Right atrium auricular region (tissue), 2 donors: Measurements from ENCODE around the gene LAMA5. TPM values are rescaled to one million over a fixed set of nuclear protein-coding genes. Genes with fewer than 3 reads are reported as not detected.

Source experiments
- DNase-seq: peaks from one replicate; pipeline ENCODE4 v3.0.0-alpha.2; 2019; ENCODE audit warnings: low spot score
- H3K27ac ChIP-seq, 2 donors: fragments of 200-600 bp; sonication (generic); 1 replicate in 1 of 2; 2 replicates in 1 of 2; pipeline ENCODE4 v1.5.1; 2016 to 2019
- H3K27me3 ChIP-seq, 2 donors: fragments of 200-600 bp; sonication (generic); one replicate each; pipeline versions ENCODE4 v1.5.1 to v1.6.0; 2017 to 2019
- H3K36me3 ChIP-seq: fragments of 200-600 bp; sonication (generic); one replicate; pipeline ENCODE4 v1.5.1; 2016
- H3K4me1 ChIP-seq, 2 donors: fragments of 200-600 bp; sonication (generic); one replicate each; pipeline versions ENCODE4 v1.5.1 to v1.6.0; 2017 to 2019
- H3K4me3 ChIP-seq, 2 donors: fragments of 200-600 bp; sonication (generic); 1 replicate in 1 of 2; 2 replicates in 1 of 2; pipeline ENCODE4 v1.5.1; 2017 to 2019; ENCODE audit warnings: mild to moderate bottlenecking in 1 of 2, moderate library complexity in 1 of 2
- H3K9me3 ChIP-seq, 2 donors: fragments of 200-600 bp; sonication (generic); one replicate each; pipeline ENCODE4 v1.5.1; 2019
- CTCF ChIP-seq, 2 donors: fragments of 200-600 bp; sonication (generic); IDR thresholded peaks; one replicate each; pipeline ENCODE4 v1.5.1; 2019; ENCODE audit warnings: antibody characterized with exemption in 2 of 2
- total RNA-seq, 2 donors: library from RNA; depleted of rRNA; stranded (reverse); fragments of >200 nt; gene quantifications; one replicate each; pipeline ENCODE4 v1.1.0, GENCODE V29; 2016

LAMA5 gene
- total RNA-seq, 2 donors from 2014 or later: 61.1 to 69.4 TPM

DNA sequence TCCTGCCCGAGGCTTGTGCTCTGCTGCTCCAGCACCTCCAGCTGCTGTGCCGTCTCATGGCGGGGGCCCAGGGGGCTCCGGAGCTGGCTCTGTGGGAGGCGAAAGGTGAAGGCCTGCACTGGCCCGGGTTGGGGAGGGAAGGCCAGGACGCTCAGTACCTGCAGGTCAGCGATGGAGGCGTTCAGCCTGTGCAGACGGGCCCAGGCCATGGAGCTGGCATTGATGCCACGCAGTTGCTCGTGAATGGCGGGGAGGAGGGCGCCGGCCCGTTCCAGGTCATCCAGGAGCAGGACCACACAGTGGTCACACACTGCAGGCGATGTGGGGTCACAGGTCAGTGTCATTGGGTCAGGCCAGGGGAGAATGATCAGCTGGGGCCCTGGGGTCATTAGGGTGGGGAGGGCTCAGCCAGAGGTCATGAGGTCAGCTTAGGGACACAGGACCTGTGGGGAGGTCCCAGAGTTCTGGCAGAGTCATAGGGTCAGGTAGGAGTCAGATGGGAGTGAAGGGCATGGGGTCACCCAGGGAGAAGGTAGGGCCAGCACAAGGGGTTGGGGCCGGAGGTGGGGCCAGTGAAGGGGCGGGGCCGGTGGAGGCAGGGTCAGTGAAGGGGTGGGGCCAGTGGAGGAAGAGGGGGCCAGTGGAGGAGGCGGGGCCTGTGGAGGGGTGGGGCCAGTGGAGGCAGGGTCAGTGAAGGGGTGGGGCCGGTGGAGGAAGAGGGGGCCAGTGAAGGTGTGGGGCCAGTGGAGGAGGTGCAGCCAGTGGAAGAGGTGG, 46.3 kb downstream of the LAMA5 start:
- no peak overlapping the region for H3K27ac ChIP-seq
- H3K36me3 ChIP-seq: peaks cover 66% of the 10 kb centered on the region
- H3K4me1 ChIP-seq: no peaks in the 10 kb centered on the region
- no peak for DNase-seq
- H3K4me3 ChIP-seq: no peak overlapping the region
- H3K27me3 ChIP-seq: no peaks in the 10 kb centered on the region
- no peak for TF ChIP-seq CTCF (IDR thresholded peaks at IDR 0.05)
- no peaks in the 10 kb centered on the region for H3K9me3 ChIP-seq

- Histone ChIP-seq H3K4me3 (no peak overlapping the region), H3K27me3 (no peaks in the 10 kb centered on the region), H3K4me1 (no peaks in the 10 kb centered on the region), H3K27ac (no peak overlapping the region), H3K9me3 (no peaks in the 10 kb centered on the region), H3K36me3 (peaks cover 66% of the 10 kb centered on the region)
- no peak for DNase-seq
- TF ChIP-seq CTCF (IDR thresholded peaks at IDR 0.05): no peak
These were observed 47.7 kb downstream of the LAMA5 start for GRCh38 chr20:62319346-62319909.

- Histone ChIP-seq H3K9me3 (no peaks in the 10 kb centered on the region), H3K4me1 (no peaks in the 10 kb centered on the region), H3K27ac (no peak overlapping the region), H3K4me3 (no peak overlapping the region), H3K36me3 (peaks cover 63% of the 10 kb centered on the region), H3K27me3 (no peaks in the 10 kb centered on the region)
- no peak for DNase-seq
- no peak for TF ChIP-seq CTCF (IDR thresholded peaks at IDR 0.05)
These were observed 48.4 kb downstream of the LAMA5 start for GRCh38 chr20:62318400-62319345.

DNA sequence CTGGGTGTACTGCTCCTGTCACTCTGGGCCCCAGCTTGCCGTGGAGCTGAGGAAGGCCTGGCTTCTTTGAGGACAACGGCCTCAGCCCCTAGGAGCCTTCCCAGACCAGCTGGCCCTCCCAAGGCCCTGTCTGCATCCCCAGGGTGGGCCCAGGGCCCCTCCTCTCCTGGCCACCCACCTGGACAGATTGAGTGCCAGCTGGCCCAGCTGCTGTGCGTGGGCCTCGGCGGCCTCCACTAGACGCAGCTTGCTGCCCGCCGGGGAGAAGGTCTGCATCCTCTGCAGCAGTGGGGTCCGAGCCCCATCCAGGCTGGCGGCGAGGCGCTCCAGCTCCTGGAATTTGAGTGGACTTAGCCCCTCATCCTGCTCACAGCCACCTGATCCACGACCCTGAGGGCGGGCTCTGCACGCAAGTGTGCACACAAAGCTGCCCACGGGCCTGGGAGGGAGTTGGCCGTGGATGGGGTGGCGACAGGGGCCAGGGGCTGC, 49.9 kb downstream of the LAMA5 start:
- no peaks in the 10 kb centered on the region for H3K4me1 ChIP-seq
- no peak overlapping the region for H3K27ac ChIP-seq
- no peak overlapping the region for H3K4me3 ChIP-seq
- peaks cover 72% of the 10 kb centered on the region for H3K36me3 ChIP-seq
- H3K27me3 ChIP-seq: no peaks in the 10 kb centered on the region
- no peaks in the 10 kb centered on the region for H3K9me3 ChIP-seq
- TF ChIP-seq CTCF (IDR thresholded peaks at IDR 0.05): no peak
- no peak for DNase-seq

DNA sequence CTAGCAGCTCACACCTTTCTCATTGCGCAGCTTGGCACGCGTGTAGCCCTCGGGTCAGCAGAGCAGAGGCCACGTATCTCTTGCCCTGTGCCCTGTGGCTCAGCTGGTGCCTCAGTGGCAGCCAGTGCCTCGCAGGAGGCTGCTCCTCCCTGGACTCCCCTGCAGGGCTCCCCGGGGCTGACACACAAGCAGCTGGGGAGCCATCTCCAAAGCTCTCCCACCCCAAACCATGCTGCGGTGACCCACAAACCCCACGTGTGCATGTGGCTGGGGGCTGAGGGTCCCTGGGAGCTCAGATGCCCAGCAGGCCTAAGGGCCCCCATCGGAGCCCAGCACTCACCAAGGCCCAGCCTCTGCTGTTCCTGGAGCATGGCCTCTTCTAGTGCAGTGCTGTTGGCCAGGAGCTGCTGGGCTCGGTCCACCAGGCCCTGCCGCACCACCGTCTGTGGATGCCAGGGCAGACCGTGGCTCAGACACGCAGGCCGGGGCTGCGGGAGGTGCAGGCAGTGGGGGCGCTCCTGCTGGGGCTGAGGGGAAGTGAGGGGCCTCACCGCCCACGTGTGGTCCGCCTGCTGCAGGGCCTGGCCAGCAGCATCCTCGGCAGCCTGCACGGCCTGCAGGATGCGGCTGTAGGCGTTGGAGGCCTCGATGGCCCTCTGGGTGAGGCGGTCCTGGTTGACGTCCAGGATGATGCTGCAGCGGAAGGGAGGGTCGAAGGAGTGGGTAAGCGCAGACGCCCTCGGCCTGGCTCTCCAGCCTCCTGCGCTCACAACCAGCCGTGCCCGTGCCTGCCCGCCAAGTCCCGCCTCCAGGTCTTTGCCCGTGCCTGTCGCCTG, 50.6 kb downstream of the LAMA5 start:
- H3K9me3 ChIP-seq: no peaks in the 10 kb centered on the region
- no peak for TF ChIP-seq CTCF (IDR thresholded peaks at IDR 0.05)
- H3K27me3 ChIP-seq: no peaks in the 10 kb centered on the region
- DNase-seq: no peak
- no peaks in the 10 kb centered on the region for H3K4me1 ChIP-seq
- peaks cover 79% of the 10 kb centered on the region for H3K36me3 ChIP-seq
- no peak overlapping the region for H3K27ac ChIP-seq
- no peak overlapping the region for H3K4me3 ChIP-seq
